ENCODE data around the gene ROBO1.

ROBO1 gene

GRCh38 chr3:79146024-79146423, 621.8 kb downstream of the ROBO1 start:
- TF ChIP-seq ZFX (IDR thresholded peaks at IDR 0.05; ENCODE audit: borderline replicate concordance) = no peak
- H3K27ac ChIP-seq = no peak overlapping the region

- TF ChIP-seq, protein P1, sequence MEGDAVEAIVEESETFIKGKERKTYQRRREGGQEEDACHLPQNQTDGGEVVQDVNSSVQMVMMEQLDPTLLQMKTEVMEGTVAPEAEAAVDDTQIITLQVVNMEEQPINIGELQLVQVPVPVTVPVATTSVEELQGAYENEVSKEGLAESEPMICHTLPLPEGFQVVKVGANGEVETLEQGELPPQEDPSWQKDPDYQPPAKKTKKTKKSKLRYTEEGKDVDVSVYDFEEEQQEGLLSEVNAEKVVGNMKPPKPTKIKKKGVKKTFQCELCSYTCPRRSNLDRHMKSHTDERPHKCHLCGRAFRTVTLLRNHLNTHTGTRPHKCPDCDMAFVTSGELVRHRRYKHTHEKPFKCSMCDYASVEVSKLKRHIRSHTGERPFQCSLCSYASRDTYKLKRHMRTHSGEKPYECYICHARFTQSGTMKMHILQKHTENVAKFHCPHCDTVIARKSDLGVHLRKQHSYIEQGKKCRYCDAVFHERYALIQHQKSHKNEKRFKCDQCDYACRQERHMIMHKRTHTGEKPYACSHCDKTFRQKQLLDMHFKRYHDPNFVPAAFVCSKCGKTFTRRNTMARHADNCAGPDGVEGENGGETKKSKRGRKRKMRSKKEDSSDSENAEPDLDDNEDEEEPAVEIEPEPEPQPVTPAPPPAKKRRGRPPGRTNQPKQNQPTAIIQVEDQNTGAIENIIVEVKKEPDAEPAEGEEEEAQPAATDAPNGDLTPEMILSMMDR (IDR thresholded peaks at IDR 0.05) = no peak
- TF ChIP-seq ZFX (IDR thresholded peaks at IDR 0.05; ENCODE audit: borderline replicate concordance) = no peak
- no peak overlapping the region for H3K27ac ChIP-seq
Observed at GRCh38 chr3:79140708-79141107, 627.1 kb downstream of the ROBO1 start.

GRCh38 chr3:79139395-79140068, 628.3 kb downstream of the ROBO1 start:
- H3K27ac ChIP-seq = no peak overlapping the region
- TF ChIP-seq, protein P1 (IDR thresholded peaks at IDR 0.05) = no peak
- no peak for TF ChIP-seq ZFX (IDR thresholded peaks at IDR 0.05; ENCODE audit: borderline replicate concordance)

DNA sequence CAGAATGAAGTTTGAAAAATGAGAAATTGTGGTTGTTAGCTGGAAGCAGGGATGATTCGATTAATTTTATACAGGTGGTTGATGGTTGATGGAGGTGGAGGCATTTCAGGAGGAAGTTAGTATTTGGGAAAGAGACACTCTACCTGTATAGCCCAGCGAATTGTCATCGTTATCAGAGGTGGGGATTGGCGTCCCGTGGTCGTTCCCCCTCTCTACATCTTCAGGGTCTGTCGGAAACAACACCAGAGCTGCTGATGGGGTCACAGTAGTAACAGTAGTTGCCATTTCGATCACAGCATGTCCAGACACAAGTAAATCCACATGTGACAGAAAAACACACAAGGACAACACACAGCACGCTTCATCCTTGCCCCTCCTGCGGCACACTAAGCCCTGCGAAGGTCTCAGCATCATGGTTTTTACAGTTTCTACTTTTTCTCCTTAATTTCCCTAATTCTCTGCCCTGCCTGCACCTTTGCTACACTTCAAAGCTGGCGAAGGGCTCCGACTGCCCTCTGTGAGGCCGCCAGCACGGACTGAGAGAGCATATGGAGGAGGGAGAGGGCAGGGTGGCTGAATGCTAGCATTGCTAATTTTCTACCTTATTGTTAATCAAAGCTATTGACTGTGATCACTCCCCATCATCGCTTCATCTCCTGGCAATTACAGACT, 642.3 kb downstream of the ROBO1 start:
- TF ChIP-seq, protein P1 (IDR thresholded peaks at IDR 0.05) = no peak
- no peak for TF ChIP-seq ZFX (IDR thresholded peaks at IDR 0.05; ENCODE audit: borderline replicate concordance)
- H3K27ac ChIP-seq = no peak overlapping the region

DNA sequence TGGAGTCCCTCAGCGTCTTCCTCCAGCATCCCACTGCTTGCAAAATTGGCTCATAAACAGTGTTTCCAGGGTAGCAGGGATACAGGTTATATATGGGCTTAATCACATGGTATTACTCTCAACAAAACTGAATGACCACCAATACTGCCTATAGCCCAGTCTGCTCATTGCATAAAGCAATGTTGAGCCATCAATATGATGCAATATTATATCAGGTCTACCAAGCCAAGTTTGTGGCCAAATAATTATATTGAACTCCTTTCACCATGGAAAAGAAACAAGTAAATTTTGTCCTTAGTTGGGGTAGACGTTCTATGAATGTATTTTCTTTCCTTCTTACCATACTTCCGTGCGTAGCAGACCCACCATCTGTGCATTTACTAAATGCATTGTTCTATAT, 652.3 kb downstream of the ROBO1 start:
- TF ChIP-seq, protein P1 (IDR thresholded peaks at IDR 0.05) = no peak
- no peak for TF ChIP-seq ZFX (IDR thresholded peaks at IDR 0.05; ENCODE audit: borderline replicate concordance)
- no peak overlapping the region for H3K27ac ChIP-seq

GRCh38 chr3:79113876-79114275, 653.9 kb downstream of the ROBO1 start:
- TF ChIP-seq, protein P1 (IDR thresholded peaks at IDR 0.05) = no peak
- no peak for TF ChIP-seq ZFX (IDR thresholded peaks at IDR 0.05; ENCODE audit: borderline replicate concordance)
- H3K27ac ChIP-seq = no peak overlapping the region

GRCh38 chr3:79111375-79112052, 656.3 kb downstream of the ROBO1 start:
- no peak overlapping the region for H3K27ac ChIP-seq
- TF ChIP-seq ZFX (IDR thresholded peaks at IDR 0.05; ENCODE audit: borderline replicate concordance) = no peak
- TF ChIP-seq, protein P1 (IDR thresholded peaks at IDR 0.05) = no peak
